HG03139 (cell line): ENCODE results near the gene GRAMD2B.

Source experiments
- ATAC-seq: cut with Tn5 transposase; IDR thresholded peaks from one replicate; pipeline ENCODE4 v1.9.1; 2021; ENCODE audit not compliant: unreplicated experiment

The GRAMD2B gene

GRCh38 chr5:126471875-126472537 is 48.8 kb downstream of the GRAMD2B start:
- no peak for ATAC-seq

GRCh38 chr5:126472538-126472889 is 49.3 kb downstream of the GRAMD2B start:
- ATAC-seq = no peak

GRCh38 chr5:126477294-126478117 is 54.3 kb downstream of the GRAMD2B start:
- no peak for ATAC-seq

- ATAC-seq = no peak
Observed at GRCh38 chr5:126479810-126480209, 56.6 kb downstream of the GRAMD2B start.

- no peak for ATAC-seq
Observed at GRCh38 chr5:126480824-126481223, 57.6 kb downstream of the GRAMD2B start.

GRCh38 chr5:126481243-126481642 is 58.0 kb downstream of the GRAMD2B start:
- ATAC-seq = no peak

GRCh38 chr5:126482591-126482990 is 59.4 kb downstream of the GRAMD2B start:
- ATAC-seq = no peak

GRCh38 chr5:126483156-126483555 is 59.9 kb downstream of the GRAMD2B start:
- no peak for ATAC-seq

- no peak for ATAC-seq
Observed at GRCh38 chr5:126484253-126484652, 61.0 kb downstream of the GRAMD2B start.

- ATAC-seq = no peak
Observed at GRCh38 chr5:126486332-126486731, 63.1 kb downstream of the GRAMD2B start.

GRCh38 chr5:126487596-126487995 is 64.4 kb downstream of the GRAMD2B start:
- ATAC-seq = no peak

- no peak for ATAC-seq
Observed at GRCh38 chr5:126488443-126489065, 65.3 kb downstream of the GRAMD2B start.

- no peak for ATAC-seq
Observed at GRCh38 chr5:126490167-126490940, 67.1 kb downstream of the GRAMD2B start.

- ATAC-seq = no peak
Observed at GRCh38 chr5:126492939-126493338, 69.7 kb downstream of the GRAMD2B start.

- ATAC-seq = no peak
Observed at GRCh38 chr5:126494393-126494792, 71.2 kb downstream of the GRAMD2B start.

- no peak for ATAC-seq
Observed at GRCh38 chr5:126497506-126497905, 74.3 kb downstream of the GRAMD2B start.

GRCh38 chr5:126499278-126499677 is 76.1 kb downstream of the GRAMD2B start:
- ATAC-seq = no peak

GRCh38 chr5:126499853-126500342 is 76.7 kb downstream of the GRAMD2B start:
- ATAC-seq = no peak

GRCh38 chr5:126501448-126501847 is 78.2 kb downstream of the GRAMD2B start:
- ATAC-seq = no peak

GRCh38 chr5:126503602-126504104 is 80.4 kb downstream of the GRAMD2B start:
- ATAC-seq = no peak

- no peak for ATAC-seq
Observed at GRCh38 chr5:126506079-126506478, 82.9 kb downstream of the GRAMD2B start.
